Left lung (tissue), 10 donors: ENCODE data around the gene SLC2A4. TPM values are rescaled to one million over a fixed set of nuclear protein-coding genes. Genes with fewer than 3 reads are reported as not detected.
A peak's percentile ranks its signal among the peaks of the same experiment; 100 is the strongest.
"Not testable (repeated sequence)": the region's sequence is repeated elsewhere in the genome, so short reads cannot be mapped to it uniquely, and the experiment has no call there.

Source experiments
- ATAC-seq: fragments of 200-7000 bp; cut with Tn5 transposase; one replicate; pipeline ENCODE4 v1.9.1; 2020; ENCODE audit warnings: moderate library complexity
- DNase-seq, 4 donors: peaks; one replicate each; pipeline ENCODE4 v3.0.0-alpha.2; 2013 to 2020
- H3K27ac ChIP-seq, 2 donors: fragments of 200-600 bp; sonication (generic) in 1 of 2; one replicate each; pipeline versions ENCODE4 v1.5.0 to v1.8.0; 2020 to 2021
- H3K27me3 ChIP-seq, 2 donors: fragments of 200-600 bp; sonication (generic) in 1 of 2; one replicate each; pipeline versions ENCODE4 v1.5.0 to v1.8.0; 2020 to 2021
- H3K36me3 ChIP-seq, 2 donors: fragments of 200-600 bp; sonication (generic) in 1 of 2; one replicate each; pipeline versions ENCODE4 v1.5.0 to v1.8.0; 2020 to 2021
- H3K4me1 ChIP-seq, 2 donors: fragments of 200-600 bp; one replicate each; pipeline ENCODE4 v1.8.0; 2021
- H3K4me3 ChIP-seq, 2 donors: fragments of 200-600 bp; sonication (generic) in 1 of 2; one replicate each; pipeline versions ENCODE4 v1.5.0 to v1.8.0; 2020 to 2021; ENCODE audit warnings: mild to moderate bottlenecking in 1 of 2
- H3K9me3 ChIP-seq, 2 donors: fragments of 200-600 bp; sonication (generic) in 1 of 2; one replicate each; pipeline versions ENCODE4 v1.5.0 to v1.8.0; 2020 to 2021
- intact Hi-C, 2 donors: fragments of 100-400 bp; cut with DNase I; formaldehyde crosslinking; loops; one replicate each; pipeline versions ENCODE4 v1.11.2 to v1.14.2; 2022
- polyA plus RNA-seq, 6 donors: library from polyadenylated mRNA; unstranded; fragments of 120-200 nt; gene quantifications; one replicate each; pipeline ENCODE4 v1.2.1, GENCODE V29; 2013; ENCODE audit not compliant: insufficient read length in 6 of 6
- total RNA-seq, 2 donors: library from RNA; stranded (reverse); fragmentation: NEBNext Ultra II Directional; extraction: Animal tissue kit (Norgen Biotek cat#: 25700); gene quantifications; one replicate each; pipeline ENCODE4 v1.2.1, GENCODE V29; 2021
- TF ChIP-seq, protein P1 (sequence below), 2 donors: fragments of 200-600 bp; sonication (generic) in 1 of 2; IDR thresholded peaks; one replicate each; pipeline versions ENCODE4 v1.5.0 to v1.8.0; 2021; ENCODE audit warnings: antibody characterized with exemption in 2 of 2
- donor health status: DM: no; HTN: yes; CAD: no.
- donor health status: DM: no; HTN: no; CAD: no.

The SLC2A4 gene
- total and polyA plus RNA-seq, 8 donors = 0.60 to 1.5 (median 1.1) TPM

DNA sequence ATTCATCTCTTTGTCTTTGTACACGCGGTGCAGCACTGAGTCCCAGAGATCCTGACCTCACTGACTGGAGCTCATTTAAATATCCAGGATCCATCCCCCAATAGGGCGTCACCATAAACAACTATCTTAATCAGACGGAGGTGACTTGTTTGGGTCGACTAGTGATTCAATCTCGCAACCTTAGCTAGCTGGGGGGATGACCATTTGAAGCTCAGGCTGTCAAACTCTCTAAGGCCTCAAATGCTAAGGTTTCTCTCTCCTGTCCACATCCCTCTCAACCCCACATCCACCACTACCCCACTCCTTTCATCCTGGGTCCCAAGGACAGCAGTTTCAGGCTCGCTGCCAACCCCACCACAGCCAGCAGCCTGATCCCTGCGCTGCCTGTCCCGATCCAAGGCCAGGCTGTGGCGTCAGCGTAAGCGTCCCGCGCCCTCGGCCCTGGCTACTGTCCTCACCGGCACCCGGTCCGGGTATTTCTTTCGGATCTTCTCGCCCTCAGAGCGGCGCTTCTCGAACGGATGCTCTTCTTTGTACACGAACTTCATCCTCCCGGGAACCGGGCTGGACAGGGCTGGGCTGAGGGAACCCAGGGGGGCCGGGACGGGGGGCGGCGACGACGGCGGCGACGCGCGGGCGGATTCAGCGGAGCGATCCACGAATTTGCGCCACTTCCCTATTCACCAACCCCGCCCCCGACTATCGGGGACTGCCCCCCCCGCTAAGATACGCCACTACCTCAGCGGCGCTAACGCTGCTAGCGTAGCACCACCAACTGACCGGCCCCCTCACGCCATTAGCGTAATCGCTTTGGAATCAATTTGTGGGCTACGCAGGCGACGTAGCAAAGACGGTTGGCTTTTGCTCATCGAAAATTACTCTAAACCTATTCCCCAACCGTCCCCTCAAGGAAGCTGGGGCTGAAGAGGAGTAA is 39.5 kb upstream of the SLC2A4 start, which contains the start of gene GABARAP:
Gene GABARAP, minus strand, starts transcription at position 667 of the 934 bp plus-strand sequence. Its CDS starts 119 bp downstream, at position 548.
- intact Hi-C loops = no loop called here
- H3K27ac ChIP-seq = peak within 1 kb of the TSS; percentile 96 to 97
- TF ChIP-seq, protein P1, sequence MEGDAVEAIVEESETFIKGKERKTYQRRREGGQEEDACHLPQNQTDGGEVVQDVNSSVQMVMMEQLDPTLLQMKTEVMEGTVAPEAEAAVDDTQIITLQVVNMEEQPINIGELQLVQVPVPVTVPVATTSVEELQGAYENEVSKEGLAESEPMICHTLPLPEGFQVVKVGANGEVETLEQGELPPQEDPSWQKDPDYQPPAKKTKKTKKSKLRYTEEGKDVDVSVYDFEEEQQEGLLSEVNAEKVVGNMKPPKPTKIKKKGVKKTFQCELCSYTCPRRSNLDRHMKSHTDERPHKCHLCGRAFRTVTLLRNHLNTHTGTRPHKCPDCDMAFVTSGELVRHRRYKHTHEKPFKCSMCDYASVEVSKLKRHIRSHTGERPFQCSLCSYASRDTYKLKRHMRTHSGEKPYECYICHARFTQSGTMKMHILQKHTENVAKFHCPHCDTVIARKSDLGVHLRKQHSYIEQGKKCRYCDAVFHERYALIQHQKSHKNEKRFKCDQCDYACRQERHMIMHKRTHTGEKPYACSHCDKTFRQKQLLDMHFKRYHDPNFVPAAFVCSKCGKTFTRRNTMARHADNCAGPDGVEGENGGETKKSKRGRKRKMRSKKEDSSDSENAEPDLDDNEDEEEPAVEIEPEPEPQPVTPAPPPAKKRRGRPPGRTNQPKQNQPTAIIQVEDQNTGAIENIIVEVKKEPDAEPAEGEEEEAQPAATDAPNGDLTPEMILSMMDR (IDR thresholded peaks at IDR 0.05) = peak in 1 of 2 donors; percentile 12
- no peaks in the 10 kb centered on the region for H3K27me3 ChIP-seq
- peak within 1 kb of the TSS; percentile 91 to 99 for H3K4me3 ChIP-seq
- H3K36me3 ChIP-seq = peaks cover 0 to 50% of the 10 kb centered on the region in 2 donors
- peak; percentile 94 to 98 (median 96) for DNase-seq
- H3K9me3 ChIP-seq = no peaks in the 10 kb centered on the region
- H3K4me1 ChIP-seq = peaks cover 17 to 39% of the 10 kb centered on the region in 2 donors
- peak; percentile 54 for ATAC-seq

DNA sequence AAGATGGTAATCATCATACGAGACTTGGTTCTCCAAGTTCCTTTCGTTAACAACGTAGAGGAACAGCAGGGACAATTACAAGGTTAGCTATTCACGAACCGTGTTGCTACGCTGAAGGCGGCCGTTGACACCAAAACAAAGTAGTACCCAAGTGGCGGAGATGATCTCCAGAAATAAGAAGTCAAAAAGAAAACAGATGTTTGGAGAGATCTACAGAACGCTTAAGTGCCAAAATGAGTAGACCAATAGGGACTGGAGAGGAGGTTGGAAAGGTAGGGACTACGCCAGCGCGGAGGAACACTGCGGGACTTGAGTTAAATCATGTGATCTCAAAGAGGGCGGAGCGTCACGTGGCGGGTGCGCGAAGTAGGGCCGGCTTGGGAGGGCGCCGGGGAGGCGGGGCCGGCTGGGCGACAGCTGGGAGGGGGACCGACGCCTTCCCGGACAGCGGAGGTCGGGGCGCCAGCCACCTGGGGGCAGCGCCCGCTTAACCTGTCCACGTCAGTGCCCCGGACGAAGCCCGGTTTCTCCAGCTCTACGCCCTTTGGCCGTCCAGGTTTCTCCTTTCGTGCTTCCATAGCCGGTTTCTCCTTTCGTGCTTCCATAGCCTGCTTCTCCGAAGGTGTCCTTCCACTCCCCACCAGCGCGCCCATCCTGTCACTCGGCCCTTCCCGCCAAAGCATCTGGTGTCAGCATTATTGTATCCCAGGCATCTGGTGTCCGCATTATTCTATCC is 38.6 kb upstream of the SLC2A4 start:
- no peaks in the 10 kb centered on the region for H3K27me3 ChIP-seq
- peak overlapping the region; percentile 96 to 97 for H3K27ac ChIP-seq
- H3K36me3 ChIP-seq = peaks cover 0 to 50% of the 10 kb centered on the region in 2 donors
- H3K4me3 ChIP-seq = peak overlapping the region; percentile 91 to 99
- intact Hi-C loops = no loop called here
- DNase-seq = peak; percentile 96 to 99 (median 96)
- peaks cover 17 to 38% of the 10 kb centered on the region in 2 donors for H3K4me1 ChIP-seq
- H3K9me3 ChIP-seq = no peaks in the 10 kb centered on the region
- peak; percentile 65 for ATAC-seq
- TF ChIP-seq, protein P1 (IDR thresholded peaks at IDR 0.05) = no peak

DNA sequence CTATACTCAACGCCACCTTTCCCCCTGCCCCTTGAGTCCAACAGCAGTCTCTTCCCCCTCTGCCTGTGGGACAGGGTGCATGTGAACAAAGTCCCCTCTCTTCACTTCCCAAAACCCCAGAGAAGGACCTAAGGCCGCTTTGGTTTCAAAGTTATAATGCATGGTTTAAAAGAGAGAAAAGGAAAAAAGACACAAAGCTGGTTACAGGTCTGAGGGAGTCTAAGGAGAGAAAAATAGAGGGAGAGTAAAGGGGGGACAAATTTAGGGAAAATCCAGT is 38.1 kb upstream of the SLC2A4 start:
- peaks cover 0 to 50% of the 10 kb centered on the region in 2 donors for H3K36me3 ChIP-seq

DNA sequence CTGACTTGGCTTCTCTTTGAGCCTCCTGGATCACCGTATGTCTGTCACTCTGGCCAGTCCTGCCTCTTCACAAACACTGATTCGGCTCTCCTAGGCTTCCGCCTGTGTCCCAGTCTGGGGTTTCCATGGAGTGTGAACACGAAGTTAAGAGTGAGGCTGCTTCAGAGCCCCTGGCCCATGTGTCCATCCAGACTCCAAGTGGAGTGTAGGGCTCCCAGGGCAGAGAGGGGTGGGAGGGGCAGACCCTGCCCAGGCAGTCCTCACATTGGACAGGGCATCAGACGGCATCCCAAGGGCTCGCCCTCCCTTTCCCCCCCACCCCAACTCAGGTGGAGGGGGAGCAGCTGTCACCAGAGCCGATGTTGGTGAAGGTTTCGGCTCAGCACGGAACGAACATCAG is 37.7 kb upstream of the SLC2A4 start:
- Histone ChIP-seq H3K27ac (peak overlapping the region; percentile 96 to 97), H3K4me3 (peak overlapping the region in 1 of 2 donors; percentile 99), H3K36me3 (peaks cover 0 to 50% of the 10 kb centered on the region in 2 donors)

More for the DNA sequence above, 38.1 kb upstream of the SLC2A4 start:
- Histone ChIP-seq H3K4me3 (peak overlapping the region; percentile 91 to 99), H3K9me3 (no peaks in the 10 kb centered on the region), H3K27ac (peak overlapping the region; percentile 96 to 97), H3K27me3 (no peaks in the 10 kb centered on the region), H3K4me1 (peaks cover 17 to 43% of the 10 kb centered on the region in 2 donors)
- intact Hi-C loops = no loop called here
- ATAC-seq (no peak), DNase-seq (no peak)
- TF ChIP-seq, protein P1 (IDR thresholded peaks at IDR 0.05) = no peak

DNA sequence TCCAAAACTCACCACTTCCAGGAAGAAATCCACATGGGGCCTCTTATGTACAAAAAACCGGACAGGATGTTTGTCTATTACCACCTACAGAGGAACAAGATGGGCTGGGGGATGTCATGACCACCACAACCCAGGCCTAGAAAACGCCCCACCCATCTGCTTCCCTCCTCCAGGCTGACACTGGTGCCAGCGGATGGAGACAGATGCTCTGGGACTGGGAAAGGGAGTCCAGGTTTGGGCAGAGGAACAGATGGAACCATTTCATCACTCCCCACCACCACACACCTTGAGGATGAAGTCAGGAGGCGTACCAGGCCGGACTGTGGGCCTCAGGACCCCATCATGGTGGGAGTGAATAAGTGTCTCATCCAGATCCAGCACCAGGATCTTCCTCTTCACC is 34.7 kb upstream of the SLC2A4 start:
- Histone ChIP-seq H3K4me1 (peaks cover 9 to 47% of the 10 kb centered on the region in 2 donors), H3K9me3 (no peaks in the 10 kb centered on the region), H3K4me3 (no peak overlapping the region), H3K27ac (no peak overlapping the region), H3K27me3 (no peaks in the 10 kb centered on the region), H3K36me3 (peaks cover 0 to 37% of the 10 kb centered on the region in 2 donors)
- DNase-seq = peak in 1 of 4 donors; percentile 4
- TF ChIP-seq, protein P1 (IDR thresholded peaks at IDR 0.05) = no peak
- ATAC-seq = no peak
- intact Hi-C loops = no loop called here

More for the DNA sequence above, 37.7 kb upstream of the SLC2A4 start:
- intact Hi-C loops, H3K9me3 ChIP-seq, H3K27me3 ChIP-seq, ATAC-seq: not testable (repeated sequence)
- peaks cover 17 to 47% of the 10 kb centered on the region in 2 donors for H3K4me1 ChIP-seq
- peak in 1 of 4 donors; percentile 41 for DNase-seq
